ENCODE measurements around the gene POLD3.

DNA sequence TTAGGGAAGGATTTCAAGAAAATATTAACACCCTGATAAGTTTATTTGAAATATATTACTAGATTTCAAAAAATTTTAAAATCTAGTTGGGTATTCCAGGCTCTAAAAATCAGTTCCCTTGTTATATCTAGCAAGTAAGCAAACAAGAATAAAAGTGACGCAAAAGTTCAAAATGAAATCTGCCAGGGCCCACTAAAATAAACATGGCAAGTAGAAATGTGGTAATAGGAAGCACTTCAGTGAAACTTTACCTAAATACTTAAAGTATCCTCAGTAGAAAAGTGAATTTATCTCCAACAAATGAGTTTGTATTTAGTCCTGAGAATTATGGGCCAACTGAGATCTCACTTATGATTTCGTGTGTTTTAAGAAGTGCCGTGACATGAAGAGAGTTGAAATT lies 23.6 kb downstream of the POLD3 start:
- TF ChIP-seq, protein P1, sequence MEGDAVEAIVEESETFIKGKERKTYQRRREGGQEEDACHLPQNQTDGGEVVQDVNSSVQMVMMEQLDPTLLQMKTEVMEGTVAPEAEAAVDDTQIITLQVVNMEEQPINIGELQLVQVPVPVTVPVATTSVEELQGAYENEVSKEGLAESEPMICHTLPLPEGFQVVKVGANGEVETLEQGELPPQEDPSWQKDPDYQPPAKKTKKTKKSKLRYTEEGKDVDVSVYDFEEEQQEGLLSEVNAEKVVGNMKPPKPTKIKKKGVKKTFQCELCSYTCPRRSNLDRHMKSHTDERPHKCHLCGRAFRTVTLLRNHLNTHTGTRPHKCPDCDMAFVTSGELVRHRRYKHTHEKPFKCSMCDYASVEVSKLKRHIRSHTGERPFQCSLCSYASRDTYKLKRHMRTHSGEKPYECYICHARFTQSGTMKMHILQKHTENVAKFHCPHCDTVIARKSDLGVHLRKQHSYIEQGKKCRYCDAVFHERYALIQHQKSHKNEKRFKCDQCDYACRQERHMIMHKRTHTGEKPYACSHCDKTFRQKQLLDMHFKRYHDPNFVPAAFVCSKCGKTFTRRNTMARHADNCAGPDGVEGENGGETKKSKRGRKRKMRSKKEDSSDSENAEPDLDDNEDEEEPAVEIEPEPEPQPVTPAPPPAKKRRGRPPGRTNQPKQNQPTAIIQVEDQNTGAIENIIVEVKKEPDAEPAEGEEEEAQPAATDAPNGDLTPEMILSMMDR (IDR thresholded peaks at IDR 0.05): no peak
- TF ChIP-seq POLR2A (IDR thresholded peaks at IDR 0.05): no peak

Data from tibial nerve (tissue), 3 donors.